ENCODE measurements around the gene MT1M. TPM values are rescaled to one million over a fixed set of nuclear protein-coding genes. Genes with fewer than 3 reads are reported as not detected.

Gene MT1M
- total and polyA plus RNA-seq, 2 experiments from 2014 or later: 1.1 to 4.7 TPM

GRCh38 chr16:56606071-56606475 is 26.4 kb upstream of the MT1M start:
- Histone ChIP-seq H2AFZ (no peak overlapping the region), H3K27me3 (ENCODE audit: insufficient read depth) (peaks cover 53% of the 10 kb centered on the region), H3K9me2 (ENCODE audit: insufficient read depth) (no peaks in the 10 kb centered on the region), H3K79me2 (replicated peaks; ENCODE audit: insufficient read depth) (no peaks in the 10 kb centered on the region), H3K27ac (ENCODE audit: low read depth) (no peak overlapping the region), H3K4me3 (no peak overlapping the region), H3F3A (replicated peaks; ENCODE audit: low read depth) (peaks cover 14% of the 10 kb centered on the region; the same call in 1 of the 2 replicates), H3K36me3 (ENCODE audit: insufficient read depth) (no peaks in the 10 kb centered on the region), H4K20me1 (replicated peaks; ENCODE audit: insufficient read depth) (no peaks in the 10 kb centered on the region), H3K4me1 (ENCODE audit: insufficient read depth) (peaks cover 22% of the 10 kb centered on the region), H3K4me2 (no peak overlapping the region)
- TF ChIP-seq ZNF331 (CRISPR knock-in tag; IDR thresholded peaks at IDR 0.05; ENCODE audit: low read depth): no peak
- no peak for TF ChIP-seq POLR2AphosphoS5 (IDR thresholded peaks at IDR 0.05; ENCODE audit: low read depth)
- no peak for TF ChIP-seq ETS1 (IDR thresholded peaks at IDR 0.05)
- TF ChIP-seq, protein P1, sequence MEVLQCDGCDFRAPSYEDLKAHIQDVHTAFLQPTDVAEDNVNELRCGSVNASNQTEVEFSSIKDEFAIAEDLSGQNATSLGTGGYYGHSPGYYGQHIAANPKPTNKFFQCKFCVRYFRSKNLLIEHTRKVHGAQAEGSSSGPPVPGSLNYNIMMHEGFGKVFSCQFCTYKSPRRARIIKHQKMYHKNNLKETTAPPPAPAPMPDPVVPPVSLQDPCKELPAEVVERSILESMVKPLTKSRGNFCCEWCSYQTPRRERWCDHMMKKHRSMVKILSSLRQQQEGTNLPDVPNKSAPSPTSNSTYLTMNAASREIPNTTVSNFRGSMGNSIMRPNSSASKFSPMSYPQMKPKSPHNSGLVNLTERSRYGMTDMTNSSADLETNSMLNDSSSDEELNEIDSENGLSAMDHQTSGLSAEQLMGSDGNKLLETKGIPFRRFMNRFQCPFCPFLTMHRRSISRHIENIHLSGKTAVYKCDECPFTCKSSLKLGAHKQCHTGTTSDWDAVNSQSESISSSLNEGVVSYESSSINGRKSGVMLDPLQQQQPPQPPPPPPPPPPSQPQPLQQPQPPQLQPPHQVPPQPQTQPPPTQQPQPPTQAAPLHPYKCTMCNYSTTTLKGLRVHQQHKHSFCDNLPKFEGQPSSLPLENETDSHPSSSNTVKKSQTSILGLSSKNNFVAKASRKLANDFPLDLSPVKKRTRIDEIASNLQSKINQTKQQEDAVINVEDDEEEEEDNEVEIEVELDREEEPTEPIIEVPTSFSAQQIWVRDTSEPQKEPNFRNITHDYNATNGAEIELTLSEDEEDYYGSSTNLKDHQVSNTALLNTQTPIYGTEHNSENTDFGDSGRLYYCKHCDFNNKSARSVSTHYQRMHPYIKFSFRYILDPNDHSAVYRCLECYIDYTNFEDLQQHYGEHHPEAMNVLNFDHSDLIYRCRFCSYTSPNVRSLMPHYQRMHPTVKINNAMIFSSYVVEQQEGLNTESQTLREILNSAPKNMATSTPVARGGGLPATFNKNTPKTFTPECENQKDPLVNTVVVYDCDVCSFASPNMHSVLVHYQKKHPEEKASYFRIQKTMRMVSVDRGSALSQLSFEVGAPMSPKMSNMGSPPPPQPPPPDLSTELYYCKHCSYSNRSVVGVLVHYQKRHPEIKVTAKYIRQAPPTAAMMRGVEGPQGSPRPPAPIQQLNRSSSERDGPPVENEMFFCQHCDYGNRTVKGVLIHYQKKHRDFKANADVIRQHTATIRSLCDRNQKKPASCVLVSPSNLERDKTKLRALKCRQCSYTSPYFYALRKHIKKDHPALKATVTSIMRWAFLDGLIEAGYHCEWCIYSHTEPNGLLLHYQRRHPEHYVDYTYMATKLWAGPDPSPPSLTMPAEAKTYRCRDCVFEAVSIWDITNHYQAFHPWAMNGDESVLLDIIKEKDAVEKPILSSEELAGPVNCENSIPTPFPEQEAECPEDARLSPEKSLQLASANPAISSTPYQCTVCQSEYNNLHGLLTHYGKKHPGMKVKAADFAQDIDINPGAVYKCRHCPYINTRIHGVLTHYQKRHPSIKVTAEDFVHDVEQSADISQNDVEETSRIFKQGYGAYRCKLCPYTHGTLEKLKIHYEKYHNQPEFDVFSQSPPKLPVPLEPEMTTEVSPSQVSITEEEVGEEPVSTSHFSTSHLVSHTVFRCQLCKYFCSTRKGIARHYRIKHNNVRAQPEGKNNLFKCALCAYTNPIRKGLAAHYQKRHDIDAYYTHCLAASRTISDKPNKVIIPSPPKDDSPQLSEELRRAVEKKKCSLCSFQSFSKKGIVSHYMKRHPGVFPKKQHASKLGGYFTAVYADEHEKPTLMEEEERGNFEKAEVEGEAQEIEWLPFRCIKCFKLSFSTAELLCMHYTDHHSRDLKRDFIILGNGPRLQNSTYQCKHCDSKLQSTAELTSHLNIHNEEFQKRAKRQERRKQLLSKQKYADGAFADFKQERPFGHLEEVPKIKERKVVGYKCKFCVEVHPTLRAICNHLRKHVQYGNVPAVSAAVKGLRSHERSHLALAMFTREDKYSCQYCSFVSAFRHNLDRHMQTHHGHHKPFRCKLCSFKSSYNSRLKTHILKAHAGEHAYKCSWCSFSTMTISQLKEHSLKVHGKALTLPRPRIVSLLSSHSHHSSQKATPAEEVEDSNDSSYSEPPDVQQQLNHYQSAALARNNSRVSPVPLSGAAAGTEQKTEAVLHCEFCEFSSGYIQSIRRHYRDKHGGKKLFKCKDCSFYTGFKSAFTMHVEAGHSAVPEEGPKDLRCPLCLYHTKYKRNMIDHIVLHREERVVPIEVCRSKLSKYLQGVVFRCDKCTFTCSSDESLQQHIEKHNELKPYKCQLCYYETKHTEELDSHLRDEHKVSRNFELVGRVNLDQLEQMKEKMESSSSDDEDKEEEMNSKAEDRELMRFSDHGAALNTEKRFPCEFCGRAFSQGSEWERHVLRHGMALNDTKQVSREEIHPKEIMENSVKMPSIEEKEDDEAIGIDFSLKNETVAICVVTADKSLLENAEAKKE (CRISPR knock-in tag; IDR thresholded peaks at IDR 0.05): no peak
- TF ChIP-seq JUNB (IDR thresholded peaks at IDR 0.05; ENCODE audit: unreplicated experiment): no peak
- Mint-ChIP-seq H3K27ac (no peak overlapping the region), H3K4me3 (no peak overlapping the region), H3K27me3 (ENCODE audit: insufficient read depth, low read depth, poor library complexity) (peaks cover 39% of the 10 kb centered on the region), H3K4me1 (peaks cover 34% of the 10 kb centered on the region), H3K36me3 (ENCODE audit: low read depth) (peaks cover 9% of the 10 kb centered on the region; the same call in 2 of the 3 replicates), H3K9me3 (no peaks in the 10 kb centered on the region)
- DNase-seq (ENCODE audit: low spot score): no peak
- no peak for ATAC-seq

Data from GM23338 (cell line).